ENCODE results near the gene CYP4F12. TPM values are rescaled to one million over a fixed set of nuclear protein-coding genes. Genes with fewer than 3 reads are reported as not detected.
"Not testable (repeated sequence)": the region's sequence is repeated elsewhere in the genome, so short reads cannot be mapped to it uniquely, and the experiment has no call there.

CYP4F12 gene
- total RNA-seq, 1 experiment from 2014 or later = 5.7 TPM

- POLR2A ChIA-PET (ENCODE audit: unreplicated experiment) = interaction anchor here (0.6 kb wide), 1 partner anchor 15 kb away, joined by 4 read pairs; no protein-coding TSS in a partner anchor
- DNase-seq = no peak
- no peak for TF ChIP-seq CTCF (conservative IDR thresholded peaks at IDR 0.05)
- TF ChIP-seq EZH2 (IDR thresholded peaks at IDR 0.05; ENCODE audit: low read depth) = no peak
- Histone ChIP-seq H3K4me2 (no peak overlapping the region), H3K27me3 (ENCODE audit: insufficient read depth, low read depth) (no peaks in the 10 kb centered on the region), H3K4me1 (replicated peaks; ENCODE audit: insufficient read depth) (no peaks in the 10 kb centered on the region), H3K79me2 (ENCODE audit: low read depth) (no peaks in the 10 kb centered on the region), H3K36me3 (ENCODE audit: low read depth) (no peaks in the 10 kb centered on the region), H4K20me1 (ENCODE audit: insufficient read depth) (no peaks in the 10 kb centered on the region), H3K9me2 (ENCODE audit: insufficient read depth) (no peaks in the 10 kb centered on the region), H3K4me3 (no peak overlapping the region), H3K27ac (no peak overlapping the region), H3F3A (ENCODE audit: insufficient read depth, low read depth) (no peaks in the 10 kb centered on the region), H2AFZ (no peak overlapping the region), H3K9me3 (ENCODE audit: insufficient read depth, low read depth) (no peaks in the 10 kb centered on the region)
- BruUV-seq (replicated peaks) = no TSS peak
- intact Hi-C loops (cut with micrococcal nuclease; ENCODE audit: unreplicated experiment) = no loop called here
- CTCF ChIA-PET = no interaction called here
These were observed 23.4 kb upstream of the CYP4F12 start for GRCh38 chr19:15649526-15649925.

GRCh38 chr19:15650123-15650522, 22.8 kb upstream of the CYP4F12 start:
- DNase-seq; H3K4me3 ChIP-seq; H3K27me3 ChIP-seq (ENCODE audit: insufficient read depth, low read depth); H2AFZ ChIP-seq; H3K36me3 ChIP-seq (ENCODE audit: low read depth); H3K4me1 ChIP-seq (replicated peaks; ENCODE audit: insufficient read depth); H3K9me3 ChIP-seq (ENCODE audit: insufficient read depth, low read depth); H4K20me1 ChIP-seq (ENCODE audit: insufficient read depth); BruUV-seq (replicated peaks); H3K79me2 ChIP-seq (ENCODE audit: low read depth); CTCF ChIA-PET; H3K9me2 ChIP-seq (ENCODE audit: insufficient read depth); H3F3A ChIP-seq (ENCODE audit: insufficient read depth, low read depth); H3K27ac ChIP-seq; intact Hi-C loops (cut with micrococcal nuclease; ENCODE audit: unreplicated experiment); H3K4me2 ChIP-seq: not testable (repeated sequence)
- POLR2A ChIA-PET (ENCODE audit: unreplicated experiment) = interaction anchor here (0.6 kb wide), 1 partner anchor 15 kb away, joined by 4 read pairs; no protein-coding TSS in a partner anchor

GRCh38 chr19:15651791-15652190, 21.1 kb upstream of the CYP4F12 start:
- Histone ChIP-seq H3K79me2 (ENCODE audit: low read depth) (no peaks in the 10 kb centered on the region), H3K9me2 (ENCODE audit: insufficient read depth) (no peaks in the 10 kb centered on the region), H3K4me1 (replicated peaks; ENCODE audit: insufficient read depth) (no peaks in the 10 kb centered on the region), H3K9me3 (ENCODE audit: insufficient read depth, low read depth) (no peaks in the 10 kb centered on the region), H3K4me2 (no peak overlapping the region), H3K36me3 (ENCODE audit: low read depth) (no peaks in the 10 kb centered on the region), H4K20me1 (ENCODE audit: insufficient read depth) (no peaks in the 10 kb centered on the region), H3K4me3 (no peak overlapping the region), H3K27ac (no peak overlapping the region), H3F3A (ENCODE audit: insufficient read depth, low read depth) (no peaks in the 10 kb centered on the region), H3K27me3 (ENCODE audit: insufficient read depth, low read depth) (no peaks in the 10 kb centered on the region), H2AFZ (no peak overlapping the region)
- CTCF ChIA-PET = no interaction called here
- intact Hi-C loops (cut with micrococcal nuclease; ENCODE audit: unreplicated experiment) = no loop called here
- TF ChIP-seq EZH2 (IDR thresholded peaks at IDR 0.05; ENCODE audit: low read depth) (no peak), CTCF (conservative IDR thresholded peaks at IDR 0.05) (no peak)
- no peak for DNase-seq
- no TSS peak for BruUV-seq (replicated peaks)
- POLR2A ChIA-PET (ENCODE audit: unreplicated experiment) = no interaction called here

GRCh38 chr19:15652559-15653278, 20.2 kb upstream of the CYP4F12 start:
- H3K9me2 ChIP-seq (ENCODE audit: insufficient read depth) = no peaks in the 10 kb centered on the region
- H3F3A ChIP-seq (ENCODE audit: insufficient read depth, low read depth) = no peaks in the 10 kb centered on the region
- H2AFZ ChIP-seq = no peak overlapping the region
- H4K20me1 ChIP-seq (ENCODE audit: insufficient read depth) = no peaks in the 10 kb centered on the region
- H3K4me3 ChIP-seq = no peak overlapping the region
- no peak for TF ChIP-seq EZH2 (IDR thresholded peaks at IDR 0.05; ENCODE audit: low read depth)
- no peak for TF ChIP-seq CTCF (conservative IDR thresholded peaks at IDR 0.05)
- ChIA-PET POLR2A (ENCODE audit: unreplicated experiment) (no interaction called here), CTCF (no interaction called here)
- no peaks in the 10 kb centered on the region for H3K4me1 ChIP-seq (replicated peaks; ENCODE audit: insufficient read depth)
- no peak overlapping the region for H3K27ac ChIP-seq
- no peaks in the 10 kb centered on the region for H3K27me3 ChIP-seq (ENCODE audit: insufficient read depth, low read depth)
- DNase-seq = no peak
- no peaks in the 10 kb centered on the region for H3K36me3 ChIP-seq (ENCODE audit: low read depth)
- H3K79me2 ChIP-seq (ENCODE audit: low read depth) = no peaks in the 10 kb centered on the region
- no peak overlapping the region for H3K4me2 ChIP-seq
- H3K9me3 ChIP-seq (ENCODE audit: insufficient read depth, low read depth) = no peaks in the 10 kb centered on the region
- intact Hi-C loops (cut with micrococcal nuclease; ENCODE audit: unreplicated experiment) = no loop called here
- BruUV-seq (replicated peaks) = no TSS peak

Measured in PC-9 (cell line).